Muscle of back (tissue), 11 donors: ENCODE measurements around the gene TCOF1. TPM values are rescaled to one million over a fixed set of nuclear protein-coding genes. Genes with fewer than 3 reads are reported as not detected.

Experiments used
- DNase-seq, 3 donors: peaks; one replicate each; pipeline versions ENCODE4 v3.0.0 to v3.0.0-alpha.2; 2013
- polyA plus RNA-seq, 10 donors: library from polyadenylated mRNA; unstranded; fragments of 120-200 nt; gene quantifications; one replicate each; pipeline ENCODE4 v1.2.1, GENCODE V29; 2013; ENCODE audit not compliant: insufficient read length in 10 of 10

Gene TCOF1
- polyA plus RNA-seq, 10 donors = 15.8 to 24.8 (median 17.9) TPM

DNA sequence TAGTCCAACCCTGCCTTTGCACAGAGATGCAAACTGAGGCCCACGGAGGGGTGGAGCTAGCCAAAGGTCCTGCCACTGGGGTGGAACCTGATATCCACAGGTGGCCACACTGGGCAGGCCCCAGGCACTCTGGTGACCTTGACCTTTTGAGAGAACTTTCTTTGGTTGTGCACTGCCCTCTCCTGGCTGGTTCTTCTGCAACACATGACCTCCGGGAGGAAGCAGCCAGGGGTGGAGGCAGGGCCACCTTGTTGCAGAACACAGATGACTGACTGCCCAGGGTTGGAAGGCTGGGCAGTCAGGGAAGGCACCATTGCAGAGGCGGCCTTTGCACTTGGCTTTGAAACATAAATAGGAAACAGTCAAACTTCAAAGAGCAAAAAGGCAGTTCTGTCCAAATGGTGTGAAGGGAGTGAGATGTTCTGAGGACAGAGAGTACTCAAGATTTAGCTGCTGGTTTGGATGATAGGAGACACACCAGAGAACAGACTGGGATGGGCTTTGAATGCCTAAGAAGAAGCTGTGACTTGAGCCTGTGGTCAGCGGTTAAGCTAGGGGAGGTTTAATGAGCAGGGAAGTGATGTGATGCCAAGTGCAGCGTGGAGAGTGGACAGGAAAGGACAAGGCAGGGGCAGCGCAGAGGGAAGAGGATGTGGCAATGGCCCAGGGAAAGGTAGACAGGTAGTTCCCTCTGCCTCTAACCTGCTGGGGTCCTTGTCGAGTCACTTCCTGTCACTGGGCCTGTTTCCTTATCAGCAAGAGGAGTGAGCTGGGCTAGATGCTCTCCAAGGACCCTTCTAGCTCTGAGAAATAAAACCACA lies 6.8 kb upstream of the TCOF1 start:
- peak; percentile 33 to 69 (median 57) for DNase-seq

GRCh38 chr5:150352244-150353031 lies 5.1 kb upstream of the TCOF1 start:
- DNase-seq = no peak

- no peak for DNase-seq
These were observed 4.3 kb upstream of the TCOF1 start for GRCh38 chr5:150353032-150353675.

- DNase-seq = no peak
These were observed 1.7 kb upstream of the TCOF1 start for GRCh38 chr5:150355791-150356190.

DNA sequence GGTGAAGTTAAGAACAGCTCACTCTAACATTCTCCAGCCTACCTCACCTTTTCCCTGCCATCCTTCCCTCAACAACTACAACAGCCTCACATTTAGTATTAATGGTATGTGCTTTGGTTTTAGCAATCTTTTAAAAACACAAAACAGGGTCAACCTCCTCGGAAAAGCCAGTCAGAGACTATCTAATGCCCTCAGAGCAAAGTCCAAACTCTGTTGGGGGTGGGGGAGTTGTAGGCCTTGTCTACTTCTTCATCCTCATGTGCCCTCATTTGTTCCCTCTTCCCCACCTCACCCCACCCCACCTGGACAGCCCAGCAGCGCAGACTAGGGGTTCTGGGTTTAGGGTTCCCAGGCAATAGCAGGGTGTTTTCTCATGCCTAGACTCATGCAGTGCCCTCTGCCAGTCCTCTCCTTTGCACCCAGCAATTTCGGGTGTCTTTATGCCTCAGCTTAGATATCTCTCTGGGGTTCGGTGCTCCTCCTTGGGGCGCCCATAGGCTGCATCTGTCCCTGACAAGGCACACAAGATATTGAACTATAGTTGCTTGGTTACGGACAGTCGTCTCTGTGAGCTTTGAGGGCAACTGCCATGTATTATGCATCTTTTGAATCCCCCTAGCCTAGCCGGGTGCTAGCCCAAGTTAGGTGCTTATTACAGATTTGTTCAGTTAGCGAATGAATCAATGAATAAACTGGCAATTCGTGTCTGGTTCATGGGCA lies 762 bp upstream of the TCOF1 start:
- DNase-seq = no peak

GRCh38 chr5:150358261-150359095 lies 981 bp downstream of the TCOF1 start:
- DNase-seq = no peak

- DNase-seq = no peak
These were observed 3.8 kb downstream of the TCOF1 start for GRCh38 chr5:150361301-150361700.

DNA sequence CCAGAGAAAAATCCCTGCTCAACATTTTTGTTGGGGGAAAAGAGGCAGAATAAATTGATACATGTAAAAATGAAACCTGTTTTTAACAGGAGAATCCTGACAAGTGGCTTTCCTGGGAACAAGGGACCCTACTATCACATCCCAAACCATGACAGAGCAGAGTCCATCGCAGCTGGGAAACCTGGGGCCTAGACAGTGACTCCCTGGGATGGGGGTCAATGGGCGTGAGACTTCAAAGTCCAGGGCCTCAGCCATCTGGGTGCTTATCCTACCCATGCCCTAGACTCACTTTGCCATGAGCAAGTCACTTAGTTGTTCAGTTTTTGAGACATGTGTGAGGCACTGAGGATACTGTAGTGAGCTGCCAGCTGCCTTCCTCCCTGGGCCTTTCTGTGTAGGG lies 5.7 kb downstream of the TCOF1 start:
- DNase-seq = no peak

GRCh38 chr5:150364004-150364403 lies 6.5 kb downstream of the TCOF1 start:
- DNase-seq = no peak

DNA sequence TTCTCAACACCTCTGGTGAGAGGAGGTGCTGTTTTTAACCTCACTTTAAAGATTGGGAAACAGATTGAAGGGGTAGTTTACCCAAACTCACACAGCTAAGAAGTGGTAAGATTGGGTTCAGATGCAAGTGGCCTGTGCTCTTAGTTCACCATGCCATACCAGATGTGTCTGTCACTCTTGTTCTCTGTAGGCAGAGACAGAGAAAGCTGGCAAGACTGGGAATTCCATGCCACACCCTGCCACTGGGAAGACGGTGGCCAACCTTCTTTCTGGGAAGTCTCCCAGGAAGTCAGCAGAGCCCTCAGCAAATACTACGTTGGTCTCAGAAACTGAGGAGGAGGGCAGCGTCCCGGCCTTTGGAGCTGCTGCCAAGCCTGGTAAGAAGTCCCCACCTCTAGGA lies 11.0 kb downstream of the TCOF1 start:
- peak in 2 of 3 donors; percentile 9 to 30 for DNase-seq

- DNase-seq = no peak
These were observed 15.1 kb downstream of the TCOF1 start for GRCh38 chr5:150372639-150373038.

DNA sequence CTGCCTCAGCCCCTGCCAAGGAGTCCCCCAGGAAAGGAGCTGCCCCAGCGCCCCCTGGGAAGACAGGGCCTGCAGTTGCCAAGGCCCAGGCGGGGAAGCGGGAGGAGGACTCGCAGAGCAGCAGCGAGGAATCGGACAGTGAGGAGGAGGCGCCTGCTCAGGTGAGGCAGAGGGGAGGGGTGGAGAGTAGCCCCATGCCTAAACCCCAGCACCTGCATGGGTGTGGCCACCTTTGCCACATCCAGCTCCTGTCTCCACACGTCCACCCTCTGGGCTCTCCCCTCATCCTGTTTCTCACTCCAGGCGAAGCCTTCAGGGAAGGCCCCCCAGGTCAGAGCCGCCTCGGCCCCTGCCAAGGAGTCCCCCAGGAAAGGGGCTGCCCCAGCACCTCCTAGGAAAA lies 17.2 kb downstream of the TCOF1 start:
- no peak for DNase-seq

- DNase-seq = no peak
These were observed 19.6 kb downstream of the TCOF1 start for GRCh38 chr5:150376799-150377771.

GRCh38 chr5:150377964-150378694 lies 20.6 kb downstream of the TCOF1 start:
- DNase-seq = peak in 1 of 3 donors; percentile 80

DNA sequence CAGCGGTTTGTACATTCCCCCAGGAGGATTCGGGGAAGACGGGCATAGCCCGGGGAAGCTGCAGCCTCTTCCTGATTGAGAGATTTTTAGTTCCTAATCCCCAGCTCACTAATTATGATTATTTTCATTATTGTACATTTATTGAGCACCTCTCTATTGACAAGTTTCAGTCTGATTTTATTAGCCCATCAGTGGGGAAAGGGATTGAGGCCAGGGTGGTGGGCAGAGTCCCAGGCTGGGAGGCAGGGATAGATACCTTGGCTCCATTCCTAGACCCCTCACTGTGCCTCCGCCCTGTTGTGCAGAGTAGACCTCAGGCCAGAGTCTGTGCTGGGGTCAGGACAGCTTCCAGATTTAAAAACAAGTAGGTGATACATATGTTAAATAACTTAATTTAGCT lies 27.2 kb downstream of the TCOF1 start:
- DNase-seq = no peak

- DNase-seq = no peak
These were observed 28.7 kb downstream of the TCOF1 start for GRCh38 chr5:150386024-150386855.

DNA sequence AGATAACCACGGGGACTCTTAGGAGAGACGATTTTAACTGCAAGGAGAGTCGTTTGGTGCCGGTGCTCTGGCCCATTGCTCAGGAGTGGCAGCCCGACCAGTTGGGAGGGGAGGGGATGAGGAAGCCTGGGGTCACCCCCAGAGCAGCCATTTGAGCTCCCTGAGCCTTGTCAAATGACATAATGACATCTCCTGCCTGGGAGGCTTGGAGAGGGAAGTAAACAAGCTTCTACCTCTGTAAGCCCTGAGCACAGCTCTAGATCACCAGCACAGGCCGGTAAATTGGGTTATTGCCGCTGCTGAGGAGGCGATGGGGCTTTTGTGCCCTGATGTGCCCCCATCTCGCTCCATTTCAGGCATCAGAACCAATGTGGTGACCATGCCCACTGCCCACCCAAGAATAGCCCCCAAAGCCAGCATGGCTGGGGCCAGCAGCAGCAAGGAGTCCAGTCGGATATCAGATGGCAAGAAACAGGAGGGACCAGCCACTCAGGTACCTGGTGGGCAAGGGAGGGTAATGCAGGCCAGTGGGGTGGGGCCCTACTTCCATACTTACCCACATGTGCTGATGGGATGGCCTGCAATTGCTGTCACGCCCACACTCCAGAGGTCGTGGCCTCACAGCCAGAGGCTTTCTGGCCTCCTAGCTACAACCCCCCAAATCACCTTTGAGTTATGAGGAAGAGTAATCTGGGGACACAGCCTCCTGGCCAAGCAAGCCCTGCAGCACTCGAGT lies 32.2 kb downstream of the TCOF1 start:
- DNase-seq = no peak
